Endothelial cell of umbilical vein (primary cell): ENCODE results near the gene RIBC2.

Experiments used
- EZH2 ChIP-seq: IDR thresholded peaks from 2 replicates; pipeline ENCODE4 v1.6.1; 2012; ENCODE audit warnings: borderline replicate concordance, low read depth, mild to moderate bottlenecking, moderate library complexity, low read length, inconsistent platforms; ENCODE audit not compliant: severe bottlenecking
- FOS ChIP-seq: IDR thresholded peaks from 2 replicates; pipeline ENCODE4 v1.6.1; 2011; ENCODE audit warnings: mild to moderate bottlenecking, low read length, moderate library complexity, borderline replicate concordance; ENCODE audit not compliant: insufficient read depth
- GATA2 ChIP-seq: IDR thresholded peaks from 2 replicates; pipeline ENCODE4 v1.7.0; 2011; ENCODE audit warnings: low read depth, mild to moderate bottlenecking, moderate library complexity, mixed read lengths, low read length; ENCODE audit not compliant: insufficient read length, insufficient read depth
- MYC ChIP-seq: IDR thresholded peaks from one replicate; pipeline ENCODE4 v1.6.1; 2011; ENCODE audit warnings: mild to moderate bottlenecking, low read depth, low read length
- POLR2A ChIP-seq: IDR thresholded peaks from 2 replicates; pipeline ENCODE4 v1.6.1; 2012; ENCODE audit warnings: low read depth, mild to moderate bottlenecking, control low read depth, low read length
- POLR2AphosphoS5 ChIP-seq: IDR thresholded peaks from 2 replicates; pipeline ENCODE4 v1.6.1; 2012; ENCODE audit warnings: low read depth, mild to moderate bottlenecking, control low read depth, low read length, moderate library complexity; ENCODE audit not compliant: insufficient read depth
- TF ChIP-seq, protein P1 (sequence below), 2 donors: IDR thresholded peaks; 1 replicate in 1 of 2; 2 replicates in 1 of 2; pipeline ENCODE4 v1.5.1; 2011; ENCODE audit warnings: low read length in 2 of 2, mild to moderate bottlenecking in 2 of 2, moderate library complexity in 2 of 2, control low read depth in 1 of 2, inconsistent platforms in 1 of 2, low read depth in 1 of 2; ENCODE audit not compliant: insufficient read depth in 1 of 2; ENCODE audit errors: extremely low read depth in 1 of 2
- TF ChIP-seq, protein P2 (sequence below): IDR thresholded peaks from 2 replicates; pipeline ENCODE4 v1.6.1; 2011; ENCODE audit not compliant: insufficient read depth, insufficient read length

- TF ChIP-seq, protein P1, sequence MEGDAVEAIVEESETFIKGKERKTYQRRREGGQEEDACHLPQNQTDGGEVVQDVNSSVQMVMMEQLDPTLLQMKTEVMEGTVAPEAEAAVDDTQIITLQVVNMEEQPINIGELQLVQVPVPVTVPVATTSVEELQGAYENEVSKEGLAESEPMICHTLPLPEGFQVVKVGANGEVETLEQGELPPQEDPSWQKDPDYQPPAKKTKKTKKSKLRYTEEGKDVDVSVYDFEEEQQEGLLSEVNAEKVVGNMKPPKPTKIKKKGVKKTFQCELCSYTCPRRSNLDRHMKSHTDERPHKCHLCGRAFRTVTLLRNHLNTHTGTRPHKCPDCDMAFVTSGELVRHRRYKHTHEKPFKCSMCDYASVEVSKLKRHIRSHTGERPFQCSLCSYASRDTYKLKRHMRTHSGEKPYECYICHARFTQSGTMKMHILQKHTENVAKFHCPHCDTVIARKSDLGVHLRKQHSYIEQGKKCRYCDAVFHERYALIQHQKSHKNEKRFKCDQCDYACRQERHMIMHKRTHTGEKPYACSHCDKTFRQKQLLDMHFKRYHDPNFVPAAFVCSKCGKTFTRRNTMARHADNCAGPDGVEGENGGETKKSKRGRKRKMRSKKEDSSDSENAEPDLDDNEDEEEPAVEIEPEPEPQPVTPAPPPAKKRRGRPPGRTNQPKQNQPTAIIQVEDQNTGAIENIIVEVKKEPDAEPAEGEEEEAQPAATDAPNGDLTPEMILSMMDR (IDR thresholded peaks at IDR 0.05; ENCODE audit: extremely low read depth in 1 of 2, insufficient read depth in 1 of 2, low read depth in 1 of 2, low read length in 2 of 2): no peak
- no peak for TF ChIP-seq POLR2A
- TF ChIP-seq, protein P2, sequence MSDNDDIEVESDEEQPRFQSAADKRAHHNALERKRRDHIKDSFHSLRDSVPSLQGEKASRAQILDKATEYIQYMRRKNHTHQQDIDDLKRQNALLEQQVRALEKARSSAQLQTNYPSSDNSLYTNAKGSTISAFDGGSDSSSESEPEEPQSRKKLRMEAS: no peak
- no peak for TF ChIP-seq EZH2
- no peak for TF ChIP-seq POLR2AphosphoS5
- no peak for TF ChIP-seq GATA2
- no peak for TF ChIP-seq MYC
- TF ChIP-seq FOS: no peak
Measured at GRCh38 chr22:45476814-45477213, 63.3 kb downstream of the RIBC2 start.
